HCT116 (cell line): ENCODE measurements around the gene NSMCE1.

Experiments
- POLR2A ChIP-seq: IDR thresholded peaks from 2 replicates; pipeline ENCODE4 v1.7.0; 2011; ENCODE audit warnings: borderline replicate concordance; ENCODE audit not compliant: insufficient read depth, insufficient read length; ENCODE audit errors: extremely low read depth
- POLR2AphosphoS5 ChIP-seq: IDR thresholded peaks from 2 replicates; pipeline ENCODE4 v1.6.1; 2011; ENCODE audit warnings: mild to moderate bottlenecking, low read depth, low read length, moderate library complexity
- YY1 ChIP-seq: IDR thresholded peaks from 2 replicates; pipeline ENCODE4 v1.6.1; 2011; ENCODE audit warnings: low read length, low read depth, moderate library complexity, mild to moderate bottlenecking; ENCODE audit not compliant: insufficient replicate concordance; ENCODE audit errors: extremely low read depth
- ZNF274 ChIP-seq: fragments of 200-500 bp; sonication (Bioruptor generic); IDR thresholded peaks from 2 replicates; pipeline ENCODE4 v1.6.1; 2014; ENCODE audit warnings: mild to moderate bottlenecking, low read depth, low read length, inconsistent platforms
- TF ChIP-seq, protein P1 (sequence below), 3 experiments: fragments of 200-600 bp in 1 of 3; sonication (generic) in 1 of 3; IDR thresholded peaks in 2 of 3; conservative IDR thresholded peaks in 1 of 3; 2 replicates each; pipeline ENCODE4 v1.5.1; 2012 to 2017; ENCODE audit warnings: low read depth in 2 of 3, low read length in 2 of 3, antibody characterized with exemption in 1 of 3, borderline replicate concordance in 1 of 3, control low read depth in 1 of 3, mild to moderate bottlenecking in 1 of 3, mixed read lengths in 1 of 3, mixed run types in 1 of 3, moderate library complexity in 1 of 3; ENCODE audit not compliant: insufficient read depth in 1 of 3
- TF ChIP-seq, protein P2 (sequence below): IDR thresholded peaks from 2 replicates; pipeline ENCODE4 v1.6.1; 2011; ENCODE audit warnings: mild to moderate bottlenecking, low read length, moderate library complexity; ENCODE audit not compliant: insufficient replicate concordance; ENCODE audit errors: extremely low read depth
- TF ChIP-seq, protein P3 (sequence below): IDR thresholded peaks from 2 replicates; pipeline ENCODE4 v1.6.1; 2012

DNA sequence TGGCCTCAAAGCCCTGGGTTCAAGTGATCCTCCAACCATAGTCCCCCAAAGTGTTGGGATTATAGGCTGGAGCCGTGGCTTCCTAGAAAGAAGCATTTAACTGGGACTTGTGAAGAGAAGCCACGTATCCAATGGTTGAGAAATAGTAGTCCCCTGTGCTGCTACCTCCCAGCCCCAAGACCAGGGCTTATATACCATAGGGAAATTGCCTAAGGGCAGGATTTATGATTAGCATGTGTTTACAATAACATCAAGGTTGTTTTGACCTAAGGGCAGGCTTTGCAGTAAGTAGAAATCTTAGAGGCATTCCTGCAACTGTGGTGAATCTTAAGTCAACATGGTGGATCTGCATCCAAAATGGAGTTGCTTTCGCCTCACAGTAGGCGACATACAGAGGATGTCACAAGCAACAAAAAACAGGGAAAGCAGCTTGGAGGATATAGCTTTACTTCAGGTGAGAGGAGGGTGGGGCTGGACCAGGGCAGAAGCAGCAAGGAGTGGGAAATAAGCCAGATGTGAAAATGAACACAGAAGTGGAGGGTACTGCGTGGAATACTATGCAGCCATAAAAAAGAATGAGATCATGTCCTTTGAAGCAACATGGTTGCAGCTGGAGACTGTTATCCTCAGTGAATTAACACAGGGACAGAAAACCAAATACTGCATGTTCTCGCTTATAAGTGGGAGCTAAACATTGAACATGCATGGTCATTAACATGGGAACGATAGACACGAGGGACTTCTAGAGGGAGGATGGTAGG, 18.7 kb upstream of the NSMCE1 start:
- TF ChIP-seq POLR2A (no peak), POLR2AphosphoS5 (no peak), YY1 (no peak), ZNF274 (no peak)
- TF ChIP-seq, protein P1, sequence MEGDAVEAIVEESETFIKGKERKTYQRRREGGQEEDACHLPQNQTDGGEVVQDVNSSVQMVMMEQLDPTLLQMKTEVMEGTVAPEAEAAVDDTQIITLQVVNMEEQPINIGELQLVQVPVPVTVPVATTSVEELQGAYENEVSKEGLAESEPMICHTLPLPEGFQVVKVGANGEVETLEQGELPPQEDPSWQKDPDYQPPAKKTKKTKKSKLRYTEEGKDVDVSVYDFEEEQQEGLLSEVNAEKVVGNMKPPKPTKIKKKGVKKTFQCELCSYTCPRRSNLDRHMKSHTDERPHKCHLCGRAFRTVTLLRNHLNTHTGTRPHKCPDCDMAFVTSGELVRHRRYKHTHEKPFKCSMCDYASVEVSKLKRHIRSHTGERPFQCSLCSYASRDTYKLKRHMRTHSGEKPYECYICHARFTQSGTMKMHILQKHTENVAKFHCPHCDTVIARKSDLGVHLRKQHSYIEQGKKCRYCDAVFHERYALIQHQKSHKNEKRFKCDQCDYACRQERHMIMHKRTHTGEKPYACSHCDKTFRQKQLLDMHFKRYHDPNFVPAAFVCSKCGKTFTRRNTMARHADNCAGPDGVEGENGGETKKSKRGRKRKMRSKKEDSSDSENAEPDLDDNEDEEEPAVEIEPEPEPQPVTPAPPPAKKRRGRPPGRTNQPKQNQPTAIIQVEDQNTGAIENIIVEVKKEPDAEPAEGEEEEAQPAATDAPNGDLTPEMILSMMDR (IDR thresholded peaks at IDR 0.05 in 2 of 3, conservative IDR thresholded peaks at IDR 0.05 in 1 of 3; ENCODE audit: borderline replicate concordance in 1 of 3, insufficient read depth in 1 of 3, low read depth in 2 of 3, low read length in 2 of 3): no peak
- TF ChIP-seq, protein P2, sequence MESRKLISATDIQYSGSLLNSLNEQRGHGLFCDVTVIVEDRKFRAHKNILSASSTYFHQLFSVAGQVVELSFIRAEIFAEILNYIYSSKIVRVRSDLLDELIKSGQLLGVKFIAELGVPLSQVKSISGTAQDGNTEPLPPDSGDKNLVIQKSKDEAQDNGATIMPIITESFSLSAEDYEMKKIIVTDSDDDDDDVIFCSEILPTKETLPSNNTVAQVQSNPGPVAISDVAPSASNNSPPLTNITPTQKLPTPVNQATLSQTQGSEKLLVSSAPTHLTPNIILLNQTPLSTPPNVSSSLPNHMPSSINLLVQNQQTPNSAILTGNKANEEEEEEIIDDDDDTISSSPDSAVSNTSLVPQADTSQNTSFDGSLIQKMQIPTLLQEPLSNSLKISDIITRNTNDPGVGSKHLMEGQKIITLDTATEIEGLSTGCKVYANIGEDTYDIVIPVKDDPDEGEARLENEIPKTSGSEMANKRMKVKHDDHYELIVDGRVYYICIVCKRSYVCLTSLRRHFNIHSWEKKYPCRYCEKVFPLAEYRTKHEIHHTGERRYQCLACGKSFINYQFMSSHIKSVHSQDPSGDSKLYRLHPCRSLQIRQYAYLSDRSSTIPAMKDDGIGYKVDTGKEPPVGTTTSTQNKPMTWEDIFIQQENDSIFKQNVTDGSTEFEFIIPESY: no peak
- TF ChIP-seq, protein P3, sequence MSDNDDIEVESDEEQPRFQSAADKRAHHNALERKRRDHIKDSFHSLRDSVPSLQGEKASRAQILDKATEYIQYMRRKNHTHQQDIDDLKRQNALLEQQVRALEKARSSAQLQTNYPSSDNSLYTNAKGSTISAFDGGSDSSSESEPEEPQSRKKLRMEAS: no peak
